T-helper 1 cell treated with Interleukin-12 subunit alpha and Interleukin-12 subunit beta and Interleukin-4 antibody, amounts not matched to agents 30 ng/mL and 1 ng/mL, for 36 hours (primary cell): ENCODE results near the gene IGF2BP1. TPM values are rescaled to one million over a fixed set of nuclear protein-coding genes. Genes with fewer than 3 reads are reported as not detected.
"Not testable (repeated sequence)": the region's sequence is repeated elsewhere in the genome, so short reads cannot be mapped to it uniquely, and the experiment has no call there.

Experiments used
- intact Hi-C: fragments of 100-400 bp; cut with micrococcal nuclease; formaldehyde crosslinking; loops from one replicate; pipeline ENCODE4 v1.15.1; 2024
- total RNA-seq: library from RNA; stranded (reverse); gene quantifications from 2 replicates; pipeline ENCODE4 v1.2.3, GENCODE V29; 2022

Gene IGF2BP1
- total RNA-seq, 1 donor from 2014 or later, result 0.10 TPM

DNA sequence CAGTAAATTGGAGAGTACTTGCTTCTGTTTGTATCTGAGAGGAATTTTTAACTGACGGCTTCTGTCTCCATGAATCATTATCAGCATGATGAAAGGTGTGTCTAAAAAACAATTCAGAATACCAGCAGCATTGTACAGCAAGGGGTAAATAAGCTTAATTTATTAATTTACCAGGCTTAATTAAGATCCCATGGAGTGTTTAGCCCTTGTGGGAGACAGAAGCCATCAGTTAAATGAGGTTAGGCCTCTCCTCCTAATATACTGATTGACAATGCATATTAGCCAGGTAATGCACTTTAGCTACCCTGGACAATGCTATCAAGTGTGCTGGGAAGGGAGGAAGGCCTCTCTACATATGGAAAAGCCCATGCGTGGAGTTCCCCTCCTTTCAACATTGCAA, 53.4 kb downstream of the IGF2BP1 start:
- intact Hi-C loops, result no loop called here

DNA sequence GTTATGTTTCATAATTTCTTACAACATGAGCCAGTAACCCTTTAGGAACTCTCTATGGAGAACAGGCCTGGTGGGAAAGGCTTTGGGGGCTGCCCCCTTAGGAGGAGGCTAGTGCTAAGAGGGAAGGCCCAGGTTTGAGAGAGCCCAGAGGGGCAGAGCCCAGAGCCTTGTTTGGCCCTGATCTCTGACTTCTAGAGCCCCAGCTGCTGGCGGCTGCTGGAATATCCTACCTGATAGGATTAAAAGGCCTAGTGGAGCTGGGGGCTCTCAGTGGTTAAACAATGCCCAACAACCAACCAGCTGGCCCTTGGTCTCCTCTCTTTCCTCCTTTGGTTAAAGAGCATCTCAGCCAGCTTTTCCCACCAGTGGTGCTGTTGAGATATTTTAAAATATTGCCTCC, 54.1 kb downstream of the IGF2BP1 start:
- intact Hi-C loops, result no loop called here

DNA sequence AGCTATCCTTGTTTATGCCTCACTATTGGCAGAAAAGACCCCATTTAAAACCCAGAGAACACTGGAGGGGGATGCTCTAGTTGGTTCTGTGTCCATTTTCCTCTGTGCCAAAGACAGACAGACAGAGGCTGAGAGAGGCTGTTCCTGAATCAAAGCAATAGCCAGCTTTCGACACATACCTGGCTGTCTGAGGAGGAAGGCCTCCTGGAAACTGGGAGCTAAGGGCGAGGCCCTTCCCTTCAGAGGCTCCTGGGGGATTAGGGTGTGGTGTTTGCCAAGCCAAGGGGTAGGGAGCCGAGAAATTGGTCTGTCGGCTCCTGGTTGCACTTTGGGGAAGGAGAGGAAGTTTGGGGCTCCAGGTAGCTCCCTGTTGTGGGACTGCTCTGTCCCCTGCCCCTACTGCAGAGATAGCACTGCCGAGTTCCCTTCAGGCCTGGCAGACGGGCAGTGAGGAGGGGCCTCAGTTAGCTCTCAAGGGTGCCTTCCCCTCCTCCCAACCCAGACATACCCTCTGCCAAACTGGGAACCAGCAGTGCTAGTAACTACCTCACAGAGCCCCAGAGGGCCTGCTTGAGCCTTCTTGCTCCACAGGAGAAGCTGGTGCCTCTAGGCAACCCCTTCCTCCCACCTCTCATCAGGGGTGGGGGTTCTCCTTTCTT, 56.1 kb downstream of the IGF2BP1 start:
- intact Hi-C loops, result no loop called here

DNA sequence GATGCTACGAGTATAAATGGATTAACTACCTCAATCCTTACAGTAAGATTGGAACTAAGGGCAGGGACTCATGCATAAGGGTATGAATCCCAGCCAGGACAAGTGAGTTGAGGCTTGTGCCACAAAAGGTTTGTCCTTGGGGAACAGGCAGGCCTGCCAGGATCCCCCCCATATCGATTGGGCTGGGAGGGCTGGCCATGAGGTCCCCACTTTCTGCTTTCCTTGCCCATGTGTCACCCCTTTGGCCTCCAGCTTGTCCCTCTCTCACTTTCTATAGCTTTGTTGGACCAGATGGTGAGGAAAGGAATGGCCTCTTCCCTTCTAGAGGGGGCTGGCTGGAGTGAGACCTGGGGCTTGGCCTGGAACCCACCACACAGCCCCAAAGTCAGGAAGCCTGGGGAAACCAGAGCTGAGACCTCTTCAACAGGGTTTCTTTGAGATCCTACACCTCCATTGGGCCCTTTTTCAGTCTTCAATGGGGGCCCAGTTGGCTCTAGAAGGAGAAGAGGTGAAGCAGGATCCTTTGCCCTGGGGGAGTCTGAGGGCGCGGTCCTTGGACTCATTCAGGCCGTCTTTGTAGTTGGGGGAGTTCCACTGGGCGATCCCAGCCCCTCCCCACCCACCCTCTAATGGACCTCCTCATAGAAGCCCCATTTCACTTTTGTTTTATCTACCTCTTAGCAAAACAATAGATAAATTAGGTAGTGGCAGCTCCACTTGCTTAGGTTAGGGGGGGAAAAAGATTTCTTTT, 57.3 kb downstream of the IGF2BP1 start:
- intact Hi-C loops, result no loop called here

DNA sequence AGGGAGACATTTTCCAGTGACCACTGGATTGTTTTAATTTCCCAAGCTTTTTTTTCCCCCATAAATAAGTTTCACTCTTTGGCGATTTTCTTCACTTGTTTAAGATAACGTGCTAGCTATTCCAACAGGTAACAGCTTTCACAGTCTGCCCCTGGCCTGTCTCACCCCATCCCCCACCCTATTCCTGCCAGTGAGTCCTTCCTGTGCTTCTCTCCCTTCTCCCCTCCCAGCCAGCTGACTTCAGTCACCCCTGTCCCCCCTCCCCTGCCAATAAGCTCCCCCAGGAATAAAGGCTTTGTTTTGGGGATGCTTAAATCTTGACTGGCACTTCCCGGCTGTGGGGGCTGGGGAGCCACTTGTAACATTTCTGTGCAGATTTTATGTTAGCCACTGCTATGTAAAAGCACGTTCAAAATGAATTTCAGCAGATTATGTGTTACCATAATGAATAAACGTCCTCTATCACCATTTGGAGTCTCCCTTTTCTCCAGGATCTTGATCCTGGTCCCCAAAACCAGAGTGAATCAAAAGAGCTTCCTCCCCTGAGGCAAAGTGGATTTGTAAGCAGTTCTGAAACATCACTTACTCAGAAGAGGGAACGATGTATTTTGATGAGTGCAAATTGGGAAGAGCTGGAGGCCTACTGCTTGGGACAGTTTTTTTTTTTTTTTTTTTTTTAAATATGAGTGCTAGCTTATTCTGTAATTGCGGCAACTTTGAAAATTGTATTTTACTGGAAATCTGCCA, 58.2 kb downstream of the IGF2BP1 start:
- intact Hi-C loops, result no loop called here

DNA sequence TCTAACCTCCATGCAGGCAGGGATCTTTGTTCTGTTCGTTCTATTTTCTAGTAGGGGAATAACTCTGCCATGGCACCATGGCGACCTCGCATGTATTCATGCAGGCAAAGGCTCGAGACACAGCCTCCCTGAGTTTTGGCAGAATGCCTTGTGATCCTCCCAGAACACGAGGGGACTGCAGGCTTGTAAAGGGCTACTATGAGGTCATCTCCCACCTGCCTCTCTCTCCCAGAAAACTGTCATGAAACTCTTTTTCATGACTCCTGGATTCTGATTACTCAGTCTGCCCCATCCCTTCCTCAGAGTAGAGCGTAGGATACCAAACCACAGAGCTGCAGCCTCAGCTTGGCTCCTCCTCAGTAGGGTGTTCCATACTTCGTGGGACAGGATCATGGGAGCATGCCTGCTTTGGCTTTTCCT, 64.3 kb downstream of the IGF2BP1 start:
- intact Hi-C loops, result no loop called here

DNA sequence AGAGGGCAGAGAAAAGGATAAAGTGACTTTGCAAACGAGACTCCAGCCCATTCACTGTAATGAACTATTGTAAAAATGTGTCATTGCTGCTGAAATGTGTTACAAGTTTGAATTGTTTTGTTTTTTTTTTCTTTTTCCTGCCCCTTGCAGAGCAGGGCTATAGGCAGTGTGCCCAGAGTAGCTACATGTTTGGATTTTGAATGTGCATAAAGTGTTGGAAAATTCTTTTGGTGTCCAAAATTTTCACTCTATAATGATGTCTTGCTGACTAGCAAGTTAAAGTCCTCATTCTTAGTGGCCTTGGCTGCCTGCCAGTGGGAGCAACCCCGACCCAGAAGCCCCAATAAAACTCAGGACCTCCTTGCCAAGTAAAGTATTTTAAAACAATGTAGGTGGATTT, 66.5 kb downstream of the IGF2BP1 start:
- intact Hi-C loops, result no loop called here

DNA sequence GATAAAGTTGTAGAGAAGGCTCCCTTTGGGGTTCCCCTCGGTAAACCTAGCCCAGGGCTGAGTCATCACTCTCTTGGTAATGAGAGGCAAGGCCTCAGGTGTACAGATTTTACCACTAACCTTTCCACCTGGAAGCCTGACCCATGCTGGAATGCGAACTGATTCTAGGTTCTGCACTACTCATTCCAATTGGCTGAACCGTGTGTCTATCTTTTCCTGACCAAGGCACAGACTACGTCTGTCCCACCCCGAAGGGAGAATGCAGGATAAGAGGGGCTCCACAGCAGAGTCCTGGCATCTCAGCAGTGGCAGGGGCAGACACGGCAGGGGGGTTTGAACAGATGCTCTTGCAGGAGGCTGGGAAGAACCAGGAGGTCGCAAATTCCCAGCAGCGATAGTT, 70.0 kb downstream of the IGF2BP1 start:
- intact Hi-C loops, result no loop called here

DNA sequence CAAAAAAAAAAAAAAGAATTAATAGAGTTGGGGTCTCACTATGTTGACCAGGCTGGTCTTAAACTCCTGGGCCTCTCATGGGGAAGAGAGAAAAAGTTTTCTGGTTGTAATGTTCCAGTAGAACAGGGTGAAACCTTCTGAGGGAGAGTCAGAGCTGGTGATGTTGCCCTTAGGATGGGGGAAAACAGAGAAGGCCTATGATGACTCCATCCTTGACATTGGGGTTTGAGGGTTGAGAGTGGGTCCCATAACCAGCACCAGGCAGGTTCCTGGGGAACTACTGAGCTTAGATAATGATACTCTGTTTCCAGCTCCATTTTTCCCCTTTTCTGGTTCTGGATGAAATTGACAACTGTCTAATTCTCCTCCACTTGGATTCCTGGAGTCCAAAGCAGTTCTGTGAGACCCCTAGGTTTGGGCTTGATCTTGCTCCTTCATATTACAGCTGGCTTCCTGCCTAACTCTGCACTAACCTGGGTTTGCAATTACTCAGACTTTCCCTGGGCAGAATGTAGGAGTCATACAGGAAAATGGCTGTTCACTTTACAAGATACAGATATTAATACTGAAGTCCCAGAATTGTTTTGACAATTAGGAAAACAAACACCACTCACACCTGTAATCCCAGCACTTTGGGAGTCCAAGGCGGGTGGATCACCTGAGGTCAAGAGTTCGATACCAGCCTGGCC, 72.5 kb downstream of the IGF2BP1 start:
- intact Hi-C loops, result no loop called here

DNA sequence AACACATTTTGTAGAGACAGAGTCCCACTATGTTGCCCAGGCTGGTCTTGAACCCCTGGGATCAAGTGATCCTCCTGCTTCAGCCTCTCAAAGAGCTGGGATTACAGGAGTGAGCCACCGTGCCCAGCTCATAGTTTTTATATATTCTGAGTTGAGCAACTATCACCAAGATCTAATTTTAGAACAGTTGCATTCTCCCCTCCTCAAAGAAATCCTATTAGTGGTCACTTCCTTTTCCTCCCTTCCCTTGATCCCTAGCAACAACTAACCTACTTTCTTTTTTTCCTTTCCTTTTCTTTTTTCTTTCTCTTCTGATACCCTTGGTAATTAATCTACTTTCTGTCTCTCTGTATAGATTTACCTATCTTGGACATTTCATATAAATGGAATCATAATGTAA, 73.9 kb downstream of the IGF2BP1 start:
- intact Hi-C loops, result no loop called here

DNA sequence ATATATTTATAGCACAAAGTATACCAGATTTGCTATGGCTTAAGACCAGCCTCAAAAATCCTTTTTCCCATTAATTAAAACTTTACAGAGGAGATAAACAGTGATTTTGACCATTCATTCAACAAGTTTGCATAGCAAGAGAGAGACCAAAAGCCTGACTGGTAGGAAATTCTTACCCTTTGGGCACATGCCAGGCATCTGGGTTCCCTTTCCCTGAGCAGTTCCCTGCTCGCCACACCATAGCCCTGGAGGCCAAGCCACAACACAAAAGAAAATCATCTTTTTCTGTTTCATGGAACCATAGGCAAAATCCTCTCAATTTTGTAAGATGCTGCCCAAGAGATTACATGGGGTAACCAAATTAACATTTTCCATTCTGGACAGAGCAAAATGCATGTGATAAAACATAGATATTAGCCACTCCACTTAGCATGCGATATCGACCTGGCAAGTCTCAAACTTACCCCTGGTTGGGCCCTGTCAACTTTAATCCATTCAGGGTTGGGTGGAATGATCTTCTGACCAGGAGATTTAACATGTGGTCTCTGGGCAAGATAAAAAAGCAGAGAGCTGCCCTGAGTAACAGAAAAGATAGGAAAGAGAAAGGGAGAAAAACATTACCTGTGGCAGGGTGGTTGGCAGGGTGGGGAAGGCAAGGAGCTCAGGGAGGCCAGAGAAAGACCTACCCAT, 77.8 kb downstream of the IGF2BP1 start:
- intact Hi-C loops, result no loop called here

DNA sequence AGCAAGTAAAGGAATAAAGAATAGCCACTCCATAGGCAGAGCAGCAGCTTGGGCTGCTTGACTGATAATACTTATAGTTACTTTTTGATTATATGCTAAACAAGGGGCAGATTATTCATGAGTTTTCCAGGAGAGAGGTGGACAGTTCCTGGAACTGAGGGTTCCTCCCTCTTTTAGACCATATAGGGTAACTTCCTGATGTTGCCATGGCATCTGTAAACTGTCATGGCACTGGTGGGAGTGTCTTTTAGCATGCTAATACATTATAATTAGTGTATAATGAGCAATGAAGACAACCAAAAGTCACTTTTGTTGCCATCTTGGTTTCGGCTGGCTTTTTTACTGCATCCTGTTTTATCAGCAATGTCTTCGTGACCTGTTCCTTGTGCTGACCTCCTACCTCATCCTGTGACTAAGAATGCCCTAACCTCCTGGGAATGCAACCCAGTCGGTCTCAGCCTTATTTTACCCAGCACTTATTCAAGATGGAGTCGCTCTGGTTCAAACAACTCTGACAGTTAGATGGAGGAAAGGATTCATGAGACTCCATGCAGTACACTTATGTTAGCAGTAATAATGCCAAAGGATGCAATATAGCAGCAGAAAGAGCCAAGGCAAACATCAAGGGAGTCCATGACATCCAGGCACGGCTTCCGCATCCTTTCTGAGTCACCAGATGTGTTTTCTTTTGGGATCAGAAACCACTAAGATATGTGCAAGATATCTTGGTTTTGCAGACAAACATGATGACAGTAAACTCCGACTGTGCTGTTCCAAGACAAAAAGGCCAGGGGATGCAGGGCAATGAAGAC, 79.6 kb downstream of the IGF2BP1 start:
- intact Hi-C loops, result no loop called here

DNA sequence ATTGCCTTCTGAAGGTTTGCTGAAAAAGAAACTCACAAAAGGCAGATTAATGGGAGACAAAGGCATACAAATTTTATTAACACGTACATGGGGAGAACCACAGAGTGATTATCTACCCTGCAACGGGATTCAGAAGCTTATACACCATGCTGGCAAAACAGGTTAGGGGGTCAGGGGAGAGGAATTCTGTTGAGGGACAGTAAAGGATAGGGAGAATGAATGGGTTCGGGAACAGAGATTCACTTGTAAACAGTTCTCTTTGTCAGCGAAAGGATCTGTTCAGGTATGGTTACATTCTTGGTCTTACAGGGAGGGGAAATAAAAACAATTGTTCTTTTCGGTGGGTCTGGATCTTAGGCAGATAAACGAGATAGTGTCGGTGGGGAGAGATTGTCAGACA, 81.1 kb downstream of the IGF2BP1 start:
- intact Hi-C loops, result no loop called here

DNA sequence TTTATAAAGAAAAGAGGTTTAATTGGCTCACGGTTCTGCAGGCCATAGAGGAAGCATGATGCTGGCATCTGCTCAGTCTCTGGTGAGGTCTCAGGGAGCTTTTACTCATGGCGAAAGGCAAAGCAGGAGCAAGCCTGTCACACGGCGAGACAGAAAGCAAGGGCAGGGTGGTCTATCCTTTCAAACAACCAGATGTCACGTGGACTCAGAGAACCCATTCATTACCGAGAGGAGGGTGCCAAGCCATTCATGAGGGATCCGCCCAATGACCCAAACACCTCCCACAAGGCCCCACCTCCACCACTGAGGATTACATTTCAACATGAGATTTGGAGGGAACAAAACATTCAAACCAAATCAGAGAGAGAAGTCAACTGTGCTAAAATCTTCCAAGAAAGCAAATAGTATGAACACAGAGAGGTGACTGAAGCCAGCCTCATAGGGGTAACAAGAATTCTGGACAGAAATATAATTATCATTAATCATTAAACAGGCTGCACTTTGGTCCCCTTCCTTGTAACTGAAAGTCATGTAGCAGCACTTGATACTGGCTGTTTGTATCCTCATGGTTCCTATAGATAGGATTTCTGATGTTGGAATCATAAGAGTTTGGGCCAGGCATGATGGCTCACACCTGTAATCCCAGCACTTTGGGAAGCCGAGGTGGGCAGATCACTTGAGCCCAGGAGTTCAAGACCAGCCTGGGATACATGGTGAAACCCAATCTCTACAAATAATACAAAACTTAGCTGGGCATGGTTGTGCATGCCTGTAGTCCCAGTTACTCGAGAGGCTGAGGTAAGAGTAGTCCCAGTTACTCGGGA, 82.9 kb downstream of the IGF2BP1 start:
- intact Hi-C loops, result no loop called here

DNA sequence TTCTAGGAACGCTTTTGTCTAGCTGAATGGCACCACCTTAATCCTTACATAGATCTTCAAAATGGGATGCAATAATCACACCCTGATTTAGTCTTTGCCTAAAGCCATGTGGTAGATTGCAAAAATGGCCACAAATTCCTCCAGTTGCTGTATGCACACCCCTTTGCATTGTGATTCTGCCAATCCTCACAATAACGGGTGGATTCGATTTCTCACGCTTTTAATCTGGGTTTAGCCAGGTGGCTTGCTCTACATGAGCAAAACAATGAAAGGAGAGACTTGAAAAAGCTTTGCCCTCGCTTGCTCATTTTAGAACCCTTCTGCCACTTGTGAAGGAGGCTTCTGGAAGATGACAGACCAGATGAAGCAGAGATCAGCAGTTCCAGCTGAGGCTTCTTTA, 85.0 kb downstream of the IGF2BP1 start:
- intact Hi-C loops, result no loop called here

DNA sequence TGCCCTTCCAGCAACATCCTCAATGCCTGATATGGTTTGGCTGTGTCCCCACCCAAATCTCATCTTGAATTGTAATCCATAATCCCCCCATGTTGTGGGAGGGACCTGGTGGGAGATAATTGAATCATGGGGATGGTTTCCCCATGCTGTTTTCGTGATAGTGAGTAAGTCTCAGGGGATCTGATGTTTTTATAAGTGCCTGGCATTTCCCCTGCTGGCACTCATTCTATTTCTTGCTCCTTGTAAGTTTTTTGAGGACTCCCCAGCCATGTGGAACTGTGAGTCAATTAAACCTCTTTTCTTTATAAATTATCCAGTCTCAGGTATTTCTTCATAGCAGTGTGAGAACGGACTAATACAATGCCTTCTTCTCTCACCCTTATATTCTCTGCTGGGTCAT, 87.9 kb downstream of the IGF2BP1 start:
- intact Hi-C loops, result not testable (repeated sequence)

DNA sequence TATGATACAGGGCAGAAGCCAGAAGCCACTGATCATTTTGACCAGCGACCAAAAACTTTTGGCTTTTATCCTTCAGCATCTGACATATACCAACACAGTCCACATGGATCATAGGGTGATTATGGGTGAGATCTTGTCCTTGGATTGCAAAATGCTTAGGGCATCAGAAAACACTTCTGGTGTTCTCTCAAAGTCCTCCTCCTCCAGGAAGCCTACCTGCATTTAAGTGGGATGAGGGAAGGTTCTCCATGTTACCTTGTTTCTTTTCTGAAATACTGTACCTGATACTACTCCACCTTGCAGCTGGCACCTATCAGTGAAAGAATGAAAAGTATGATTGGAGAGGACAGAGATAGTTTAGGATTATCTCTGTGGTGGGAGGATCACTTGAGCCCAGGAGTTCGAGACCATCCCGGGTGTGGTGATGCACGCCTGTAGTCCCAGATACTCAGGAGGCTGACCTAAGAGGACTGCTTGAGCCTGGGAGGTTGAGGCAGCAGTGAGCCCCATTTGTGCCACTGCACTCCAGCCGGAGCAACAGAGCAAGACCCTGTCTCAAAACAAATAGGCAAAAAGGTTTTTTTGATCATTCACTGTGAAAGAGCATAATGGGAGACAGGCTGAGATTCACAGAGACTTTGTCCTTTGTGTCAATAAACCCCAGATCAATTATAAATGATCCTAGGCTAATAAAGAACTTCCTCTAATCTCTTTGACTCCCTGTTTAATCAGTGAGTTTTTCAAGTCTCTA, 88.6 kb downstream of the IGF2BP1 start:
- intact Hi-C loops, result no loop called here

DNA sequence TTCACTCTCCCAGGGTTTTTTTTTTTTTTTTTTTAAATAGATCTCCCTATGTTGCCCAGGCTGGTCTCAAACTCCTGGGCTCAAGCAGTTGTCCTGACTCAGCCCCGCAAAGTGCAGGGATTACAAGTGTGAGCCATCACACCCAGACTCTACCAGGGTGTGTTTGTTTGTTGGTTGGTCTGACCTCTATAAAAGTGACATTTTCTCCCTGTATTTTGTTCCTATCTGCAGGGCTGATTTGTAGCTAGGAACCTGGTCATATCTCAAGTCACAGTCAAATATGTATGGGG, 89.1 kb downstream of the IGF2BP1 start:
- intact Hi-C loops, result no loop called here

DNA sequence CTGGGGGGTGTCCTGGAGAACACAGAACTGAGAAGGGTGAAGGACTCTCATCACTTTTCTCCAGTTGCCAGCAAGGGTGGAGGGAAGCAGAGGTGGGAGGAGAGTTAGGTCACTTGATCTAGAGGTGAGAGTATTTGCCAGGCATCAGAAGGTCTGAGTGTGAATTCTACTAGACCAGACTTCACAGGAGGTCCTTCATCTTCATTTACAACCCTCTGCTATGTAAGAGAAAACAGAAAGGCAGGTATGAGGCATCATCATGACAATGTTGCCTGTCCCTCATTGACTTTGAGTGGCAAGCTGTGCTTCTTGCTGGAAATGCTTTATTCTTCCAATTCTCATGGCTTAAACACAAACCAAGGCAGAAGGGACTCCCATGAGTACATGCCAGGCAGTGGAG, 89.5 kb downstream of the IGF2BP1 start:
- intact Hi-C loops, result no loop called here
